Endodermal cell (in vitro differentiated cells): ENCODE measurements around the gene ULBP1. TPM values are rescaled to one million over a fixed set of nuclear protein-coding genes. Genes with fewer than 3 reads are reported as not detected.

Experiments used
- DNase-seq: peaks from one replicate; pipeline ENCODE4 v3.0.0-alpha.2; 2017
- H3K27ac ChIP-seq: 2 replicates; pipeline ENCODE4 v1.5.1; 2013; ENCODE audit warnings: mild to moderate bottlenecking, low read depth, low read length, moderate library complexity
- H3K27me3 ChIP-seq: 2 replicates; pipeline ENCODE4 v1.6.1; 2013; ENCODE audit warnings: mild to moderate bottlenecking, low read length, moderate library complexity; ENCODE audit not compliant: insufficient read depth, control insufficient read depth, poor library complexity, severe bottlenecking
- H3K36me3 ChIP-seq: 2 replicates; pipeline ENCODE4 v1.7.0; 2013; ENCODE audit warnings: mild to moderate bottlenecking, low read length, moderate library complexity; ENCODE audit not compliant: control insufficient read depth, insufficient read depth
- H3K4me1 ChIP-seq: one replicate; pipeline ENCODE4 v1.7.0; 2013; ENCODE audit warnings: low read length; ENCODE audit not compliant: control insufficient read depth, insufficient read depth
- H3K4me3 ChIP-seq: 2 replicates; pipeline ENCODE4 v1.5.1; 2013; ENCODE audit warnings: mild to moderate bottlenecking, low read length, moderate library complexity
- H3K9ac ChIP-seq: 2 replicates; pipeline ENCODE4 v1.6.1; 2013; ENCODE audit warnings: mild to moderate bottlenecking, low read length, moderate library complexity; ENCODE audit not compliant: poor library complexity, severe bottlenecking; ENCODE audit errors: extremely low read depth
- H3K9me3 ChIP-seq: 2 replicates; pipeline ENCODE4 v1.6.1; 2013; ENCODE audit warnings: mild to moderate bottlenecking, low read length, moderate library complexity; ENCODE audit not compliant: control insufficient read depth
- H3K27ac Mint-ChIP-seq: 2 replicates; pipeline ENCODE4 v1.8.0; 2020; ENCODE audit warnings: mixed read lengths
- H3K27me3 Mint-ChIP-seq: 2 replicates; pipeline ENCODE4 v1.8.0; 2021; ENCODE audit warnings: mild to moderate bottlenecking, mixed read lengths; ENCODE audit not compliant: insufficient read depth
- H3K36me3 Mint-ChIP-seq: 2 replicates; pipeline ENCODE4 v1.8.0; 2020; ENCODE audit warnings: low read depth, mixed read lengths
- H3K4me1 Mint-ChIP-seq: 2 replicates; pipeline ENCODE4 v1.8.0; 2020; ENCODE audit warnings: mixed read lengths
- H3K4me3 Mint-ChIP-seq: 2 replicates; pipeline ENCODE4 v1.8.0; 2020; ENCODE audit warnings: mild to moderate bottlenecking, moderate library complexity, mixed read lengths
- H3K9me3 Mint-ChIP-seq: 2 replicates; pipeline ENCODE4 v1.8.0; 2020; ENCODE audit warnings: mild to moderate bottlenecking, mixed read lengths
- WGBS, 2 experiments: methylation state at CpG; one replicate each; pipeline versions ENCODE4 v1.1.5 to v1.1.7; 2013; ENCODE audit warnings: missing lambda C conversion rate in 2 of 2, mixed read lengths in 1 of 2; ENCODE audit not compliant: insufficient coverage in 1 of 2, insufficient read length in 1 of 2; 5-methylcytosine and 5-hydroxymethylcytosine counted together
- total RNA-seq, 2 donors: library from RNA; stranded (reverse); fragmentation: NEBNext Ultra II Directional in 1 of 2; extraction: Animal tissue kit (Norgen Biotek cat#: 25700) in 1 of 2; gene quantifications; 2 replicates in 1 of 2; 3 replicates in 1 of 2; pipeline ENCODE4 v1.2.1, GENCODE V29; 2021
- TF ChIP-seq, protein P1 (sequence below): fragments of 200-600 bp; sonication (generic); conservative IDR thresholded peaks from 2 replicates; pipeline ENCODE4 v1.5.0; 2021; ENCODE audit warnings: antibody characterized with exemption, mild to moderate bottlenecking

Gene ULBP1
- total RNA-seq, 2 donors from 2014 or later = 0.31 to 0.55 TPM

DNA sequence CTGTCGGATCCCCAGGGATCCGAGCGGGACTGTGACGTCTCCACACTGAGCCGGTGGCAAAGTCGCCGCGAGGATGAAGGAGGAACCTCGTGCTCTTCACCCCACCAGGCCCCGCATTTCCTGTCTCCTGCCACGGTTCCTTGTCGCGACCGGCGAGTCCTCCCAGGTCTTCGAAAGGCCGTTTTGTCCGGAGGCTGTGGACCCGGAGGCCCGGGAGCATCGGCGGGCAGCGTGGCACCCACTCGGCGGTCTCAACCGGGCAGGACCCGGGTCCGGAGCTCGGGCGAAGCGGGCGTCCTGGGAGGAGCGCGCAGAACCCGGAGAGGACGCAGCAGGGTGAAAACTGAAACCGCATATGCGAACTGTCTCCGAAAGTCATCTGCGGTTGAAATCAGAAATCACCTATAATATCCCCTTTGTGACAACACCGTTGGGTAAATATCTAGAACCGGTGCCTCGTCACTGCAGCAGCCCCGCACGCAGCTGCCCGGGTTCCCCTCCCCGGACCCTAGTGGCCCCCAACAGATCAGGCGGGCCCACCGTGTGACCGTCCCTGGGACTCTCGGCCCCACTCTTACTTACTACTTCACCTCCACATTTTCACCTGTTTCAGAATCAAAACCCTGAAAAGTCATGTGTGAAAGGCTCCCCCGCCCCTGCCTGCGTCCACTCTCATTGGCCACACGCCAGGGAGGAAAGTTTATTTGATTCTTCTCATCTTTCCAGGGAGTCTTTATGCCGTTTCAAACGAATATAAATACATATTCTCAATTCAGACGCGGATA, 25.0 kb upstream of the ULBP1 start:
- Histone ChIP-seq H3K4me3 (no peak overlapping the region), H3K36me3 (no peaks in the 10 kb centered on the region), H3K9ac (no peak overlapping the region), H3K27ac (no peak overlapping the region), H3K27me3 (peaks cover 100% of the 10 kb centered on the region), H3K9me3 (no peaks in the 10 kb centered on the region), H3K4me1 (no peaks in the 10 kb centered on the region)
- TF ChIP-seq, protein P1, sequence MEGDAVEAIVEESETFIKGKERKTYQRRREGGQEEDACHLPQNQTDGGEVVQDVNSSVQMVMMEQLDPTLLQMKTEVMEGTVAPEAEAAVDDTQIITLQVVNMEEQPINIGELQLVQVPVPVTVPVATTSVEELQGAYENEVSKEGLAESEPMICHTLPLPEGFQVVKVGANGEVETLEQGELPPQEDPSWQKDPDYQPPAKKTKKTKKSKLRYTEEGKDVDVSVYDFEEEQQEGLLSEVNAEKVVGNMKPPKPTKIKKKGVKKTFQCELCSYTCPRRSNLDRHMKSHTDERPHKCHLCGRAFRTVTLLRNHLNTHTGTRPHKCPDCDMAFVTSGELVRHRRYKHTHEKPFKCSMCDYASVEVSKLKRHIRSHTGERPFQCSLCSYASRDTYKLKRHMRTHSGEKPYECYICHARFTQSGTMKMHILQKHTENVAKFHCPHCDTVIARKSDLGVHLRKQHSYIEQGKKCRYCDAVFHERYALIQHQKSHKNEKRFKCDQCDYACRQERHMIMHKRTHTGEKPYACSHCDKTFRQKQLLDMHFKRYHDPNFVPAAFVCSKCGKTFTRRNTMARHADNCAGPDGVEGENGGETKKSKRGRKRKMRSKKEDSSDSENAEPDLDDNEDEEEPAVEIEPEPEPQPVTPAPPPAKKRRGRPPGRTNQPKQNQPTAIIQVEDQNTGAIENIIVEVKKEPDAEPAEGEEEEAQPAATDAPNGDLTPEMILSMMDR = no peak
- H3K36me3 Mint-ChIP-seq = no peaks in the 10 kb centered on the region
- H3K4me3 Mint-ChIP-seq = peak overlapping the region; percentile 42
- DNase-seq = peak; percentile 58
- H3K27me3 Mint-ChIP-seq = peaks cover 98% of the 10 kb centered on the region
- 3 to 4% methylated on average over 52 to 58 of the region's 58 CpGs for WGBS, 2 experiments
- peaks cover 3% of the 10 kb centered on the region for H3K4me1 Mint-ChIP-seq
- H3K9me3 Mint-ChIP-seq = no peaks in the 10 kb centered on the region
- no peak overlapping the region for H3K27ac Mint-ChIP-seq

DNA sequence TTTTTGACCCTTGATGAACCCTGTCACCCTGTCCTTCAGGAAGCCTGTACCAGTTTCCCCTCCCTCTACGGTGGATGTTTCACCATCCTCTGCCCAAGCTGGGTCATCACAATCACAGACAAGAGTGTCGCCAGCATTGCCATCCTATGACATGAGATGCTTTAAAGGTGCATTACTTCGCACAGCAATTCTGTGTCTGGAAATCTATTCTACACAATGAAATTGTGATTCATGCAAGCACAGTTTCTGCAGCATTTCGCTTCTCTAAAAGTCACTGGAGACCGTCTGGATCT, 24.4 kb upstream of the ULBP1 start:
- TF ChIP-seq, protein P1 = no peak
- WGBS, 2 experiments = 38 to 45% methylated on average over 3 to 5 of the region's 5 CpGs
- H3K9ac ChIP-seq = no peak overlapping the region
- no peaks in the 10 kb centered on the region for H3K36me3 ChIP-seq
- peak; percentile 35 for DNase-seq
- H3K4me3 ChIP-seq = no peak overlapping the region
- Mint-ChIP-seq H3K36me3 (no peaks in the 10 kb centered on the region), H3K27me3 (peaks cover 100% of the 10 kb centered on the region), H3K4me1 (peaks cover 3% of the 10 kb centered on the region), H3K4me3 (peak overlapping the region; percentile 12), H3K9me3 (no peaks in the 10 kb centered on the region), H3K27ac (no peak overlapping the region)
- H3K27me3 ChIP-seq = peaks cover 100% of the 10 kb centered on the region
- H3K9me3 ChIP-seq = no peaks in the 10 kb centered on the region
- H3K27ac ChIP-seq = no peak overlapping the region
- no peaks in the 10 kb centered on the region for H3K4me1 ChIP-seq

DNA sequence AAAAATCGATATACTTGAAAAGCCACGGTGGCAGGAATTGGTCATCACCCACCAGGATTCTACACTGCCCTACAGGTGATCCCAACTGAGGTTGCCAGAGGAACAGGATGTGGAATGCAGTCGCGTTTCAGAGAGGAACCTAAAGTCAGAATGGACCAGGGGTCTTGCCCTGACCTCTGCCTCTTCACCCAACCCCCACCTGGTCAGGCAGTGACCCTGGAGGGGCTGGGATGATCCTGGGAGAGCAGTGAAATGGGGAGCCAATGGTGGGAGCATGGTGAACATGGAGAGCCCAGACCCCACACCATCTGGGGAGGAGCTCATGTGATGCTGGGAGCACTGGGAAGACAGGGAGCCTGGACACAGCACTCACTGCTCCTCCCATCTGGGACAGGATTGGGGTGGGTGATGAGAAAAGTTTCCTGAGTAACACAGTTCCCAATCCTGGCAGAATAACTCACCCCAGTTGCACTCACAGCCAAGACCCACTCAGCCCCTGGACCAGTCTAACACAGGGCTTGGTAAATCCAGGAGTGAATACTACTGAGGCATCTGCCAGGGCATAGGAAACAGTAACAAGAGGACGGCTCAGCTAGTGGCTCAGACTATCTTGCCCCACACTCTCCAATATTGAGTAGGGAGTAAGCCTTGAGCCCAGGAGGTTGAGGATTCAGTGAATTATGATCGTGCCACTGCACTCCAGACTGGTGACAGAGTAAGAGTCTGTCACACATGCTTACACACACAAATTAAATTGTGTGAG, 23.7 kb upstream of the ULBP1 start:
- TF ChIP-seq, protein P1 = no peak
- Histone ChIP-seq H3K4me1 (no peaks in the 10 kb centered on the region), H3K27me3 (peaks cover 92% of the 10 kb centered on the region), H3K4me3 (no peak overlapping the region), H3K27ac (no peak overlapping the region), H3K36me3 (no peaks in the 10 kb centered on the region), H3K9ac (no peak overlapping the region), H3K9me3 (no peaks in the 10 kb centered on the region)
- no peaks in the 10 kb centered on the region for H3K9me3 Mint-ChIP-seq
- peaks cover 95% of the 10 kb centered on the region for H3K27me3 Mint-ChIP-seq
- H3K36me3 Mint-ChIP-seq = no peaks in the 10 kb centered on the region
- peak; percentile 42 for DNase-seq
- 26 to 27% methylated on average over 4 to 6 of the region's 6 CpGs for WGBS, 2 experiments
- H3K4me3 Mint-ChIP-seq = no peak overlapping the region
- H3K4me1 Mint-ChIP-seq = peaks cover 3% of the 10 kb centered on the region
- H3K27ac Mint-ChIP-seq = no peak overlapping the region
